NOMO-1 (cell line): Measurements from ENCODE around the gene ASB5.
A peak's percentile ranks its signal among the peaks of the same experiment; 100 is the strongest.
"Not testable (repeated sequence)": the region's sequence is repeated elsewhere in the genome, so short reads cannot be mapped to it uniquely, and the experiment has no call there.

Experiments
- DNase-seq, 2 experiments: peaks; one replicate each; lab custom pipeline; 2025; ENCODE audit not compliant: unreplicated experiment in 2 of 2; lab: John Stamatoyannopoulos, UW

Gene ASB5

DNA sequence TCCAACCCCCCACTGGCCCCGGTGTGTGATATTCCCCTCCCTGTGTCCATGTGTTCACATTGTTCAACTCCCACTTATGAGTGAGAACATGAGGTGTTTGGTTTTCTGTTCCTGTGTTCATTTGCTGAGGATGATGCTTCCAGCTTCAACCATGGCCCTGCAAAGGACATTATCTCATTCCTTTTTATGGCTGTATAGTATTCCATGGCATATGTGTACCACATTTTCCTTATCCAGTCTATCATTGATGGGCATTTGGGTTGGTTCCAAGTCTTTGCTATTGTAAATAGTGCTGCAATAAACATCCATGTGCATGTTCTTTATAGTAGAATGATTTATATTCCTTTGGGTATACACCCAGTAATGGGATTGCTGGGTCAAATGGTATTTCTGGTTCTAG lies 10.5 kb upstream of the ASB5 start:
- not testable (repeated sequence) for DNase-seq

DNA sequence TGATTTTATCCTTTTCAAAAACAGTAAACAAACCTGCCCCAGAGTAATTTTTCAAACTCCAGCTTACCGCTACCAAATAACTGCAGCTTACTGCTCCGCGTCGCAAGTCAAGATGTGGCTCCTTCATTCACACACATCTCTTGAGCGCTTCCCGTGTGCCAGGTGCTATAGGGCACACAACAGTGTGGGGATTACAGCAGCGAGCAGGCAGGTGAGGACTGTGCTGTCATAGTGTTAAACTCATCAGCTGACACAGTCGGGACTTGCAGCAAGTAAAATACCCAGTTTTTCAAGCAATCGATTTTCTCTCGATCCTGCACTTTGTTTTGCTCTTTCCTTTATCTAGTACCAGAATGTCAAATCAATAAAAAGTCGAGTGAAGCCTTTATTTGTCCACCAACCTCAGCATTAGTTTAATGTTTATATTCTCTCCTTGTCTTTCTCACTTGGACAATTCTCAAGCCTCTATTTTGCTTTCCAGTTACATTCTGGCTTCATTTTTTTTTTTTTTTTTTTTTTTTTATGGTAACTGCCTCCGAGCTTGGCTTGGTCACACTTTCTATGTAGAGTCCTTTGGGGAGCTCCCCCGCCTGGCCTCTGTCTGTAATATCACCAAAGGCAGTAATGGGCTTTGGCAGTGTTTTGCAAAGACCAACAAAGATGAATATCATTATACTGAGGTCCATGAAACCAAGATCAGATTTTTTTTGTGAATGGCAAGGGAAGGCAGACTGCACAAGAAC lies 8.3 kb upstream of the ASB5 start:
- DNase-seq = peak in 1 of 2 experiments; percentile 1

- DNase-seq = no peak
Observed at GRCh38 chr4:176276710-176277109, 7.7 kb upstream of the ASB5 start.

GRCh38 chr4:176274441-176274840 lies 5.4 kb upstream of the ASB5 start:
- DNase-seq = no peak

- DNase-seq = no peak
Observed at GRCh38 chr4:176273736-176274135, 4.7 kb upstream of the ASB5 start.

DNA sequence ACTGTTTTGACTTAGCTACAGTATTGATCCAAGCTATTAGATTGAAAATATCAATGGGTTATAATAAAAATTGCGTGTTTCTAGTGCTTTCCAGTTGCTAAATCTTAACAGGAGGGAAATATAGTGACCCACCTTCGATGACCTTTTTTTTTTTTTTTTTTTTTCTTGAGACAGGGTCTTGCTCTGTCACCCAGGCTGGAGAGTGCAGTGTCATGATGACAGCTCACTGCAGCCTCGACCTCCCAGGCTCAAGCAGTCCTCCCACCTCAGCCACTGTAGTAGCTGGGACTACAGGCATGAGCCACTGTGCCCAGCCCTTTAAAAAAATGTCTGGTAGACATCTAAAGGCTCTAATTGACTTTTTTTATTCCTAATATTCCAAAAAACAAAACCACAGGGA lies 3.8 kb upstream of the ASB5 start:
- no peak for DNase-seq

- DNase-seq = no peak
Observed at GRCh38 chr4:176271749-176272148, 2.7 kb upstream of the ASB5 start.

DNA sequence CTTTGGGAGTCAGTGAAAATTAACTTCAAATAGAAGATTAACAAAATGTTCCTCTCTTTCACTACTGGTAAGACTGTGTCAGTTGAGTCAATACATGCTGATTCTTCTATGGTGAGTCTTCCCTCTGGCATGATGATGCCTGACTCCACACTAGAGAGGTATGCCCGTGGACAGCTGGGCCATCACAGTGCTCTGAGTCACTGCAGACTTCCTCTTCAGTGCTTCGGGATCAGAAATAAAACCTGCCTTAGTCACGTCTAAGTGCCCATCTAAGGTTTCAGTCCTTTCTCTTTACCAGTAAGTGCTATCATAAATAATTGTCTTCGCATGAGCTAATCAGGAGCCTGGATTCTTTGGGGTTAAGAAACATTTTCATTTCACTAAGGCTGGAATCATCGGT lies 1.6 kb upstream of the ASB5 start:
- DNase-seq = no peak

DNA sequence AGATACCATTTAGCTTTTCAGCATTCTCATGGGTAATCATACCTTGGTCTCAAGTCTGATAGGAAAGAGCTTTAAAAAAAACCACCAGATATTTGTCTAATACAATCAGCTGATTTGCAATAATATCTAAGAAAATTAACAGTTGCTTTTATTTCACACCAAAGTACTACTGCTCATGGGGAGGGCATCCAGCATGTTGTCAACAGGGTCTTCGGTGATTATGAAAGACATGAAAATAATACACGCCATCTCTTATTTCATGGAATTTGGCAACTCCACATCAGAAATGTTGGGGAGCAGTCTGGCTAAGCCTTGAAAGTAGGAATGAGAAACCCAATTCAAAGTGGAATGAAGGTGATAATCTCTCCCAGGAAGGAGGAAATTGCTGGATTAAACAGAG lies 3.0 kb downstream of the ASB5 start:
- DNase-seq = no peak

- no peak for DNase-seq
Observed at GRCh38 chr4:176262243-176262642, 6.8 kb downstream of the ASB5 start.

- no peak for DNase-seq
Observed at GRCh38 chr4:176261481-176261880, 7.5 kb downstream of the ASB5 start.

GRCh38 chr4:176261018-176261417 lies 8.0 kb downstream of the ASB5 start:
- DNase-seq = no peak

GRCh38 chr4:176259330-176260090 lies 9.5 kb downstream of the ASB5 start:
- no peak for DNase-seq

GRCh38 chr4:176258135-176258534 lies 10.9 kb downstream of the ASB5 start:
- no peak for DNase-seq

DNA sequence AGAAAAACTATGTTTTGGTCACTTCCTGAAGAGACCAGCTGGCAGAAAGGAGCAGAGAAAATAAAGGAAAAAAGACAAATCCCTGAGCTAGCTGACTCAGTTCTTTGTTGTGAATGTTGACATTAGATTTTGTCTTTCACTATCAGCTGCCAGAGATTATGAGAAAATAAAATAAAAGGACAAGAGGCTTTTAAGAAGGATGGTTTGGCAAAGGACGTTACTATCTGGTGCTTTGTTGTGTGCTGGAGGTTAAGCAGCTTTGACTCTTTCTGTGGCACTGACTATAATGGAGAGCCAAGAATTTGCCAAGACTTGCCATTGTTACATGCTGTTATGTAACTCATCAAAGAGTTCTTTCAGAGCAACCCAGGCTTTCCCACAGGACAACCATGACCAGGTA lies 12.1 kb downstream of the ASB5 start:
- DNase-seq = no peak

DNA sequence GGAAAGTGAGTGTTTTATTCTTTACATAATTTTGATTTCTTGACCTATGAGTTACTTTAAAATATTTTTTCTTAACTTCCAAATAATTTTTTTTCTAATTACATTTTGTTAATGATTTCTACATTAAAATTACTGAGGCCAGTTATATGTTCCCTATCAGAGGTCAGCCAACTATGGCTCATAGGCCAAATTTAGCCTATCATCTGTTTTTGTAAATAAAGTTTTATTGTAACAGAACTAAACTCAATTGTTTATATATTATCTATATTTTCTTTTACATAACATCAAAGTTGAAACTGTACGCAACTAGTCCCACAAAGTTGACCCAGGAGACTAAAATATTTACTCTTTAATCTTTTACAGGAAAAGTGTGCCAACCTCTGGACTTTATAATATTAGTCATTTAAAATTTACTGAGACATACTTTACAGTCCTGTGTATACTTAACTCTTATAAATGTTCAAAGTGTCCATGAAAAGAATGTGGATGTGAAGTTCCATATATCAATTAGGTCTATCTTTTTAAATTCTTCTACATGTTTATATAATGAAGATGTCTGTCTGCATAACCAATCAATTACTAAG lies 26.2 kb downstream of the ASB5 start:
- DNase-seq = no peak

- DNase-seq = no peak
Observed at GRCh38 chr4:176241703-176242102, 27.3 kb downstream of the ASB5 start.

DNA sequence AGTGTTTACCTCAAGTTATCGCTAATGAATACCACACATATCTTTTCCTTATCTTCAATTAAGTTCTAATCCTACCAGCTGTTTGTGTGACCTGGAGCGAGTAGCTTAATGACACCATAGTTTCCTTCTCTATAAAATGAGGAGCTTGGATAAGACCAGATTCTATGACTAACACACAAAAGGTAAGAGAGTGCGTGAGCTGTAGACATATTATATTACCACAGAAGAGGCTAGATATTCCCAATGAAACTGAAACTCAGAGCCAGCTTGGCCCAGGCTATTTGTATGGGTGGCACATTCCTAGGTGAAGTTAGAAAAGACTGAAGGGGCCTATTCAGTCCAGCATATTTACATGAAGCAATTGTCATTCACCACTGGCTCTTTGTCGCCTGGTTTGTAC lies 30.2 kb downstream of the ASB5 start:
- DNase-seq = no peak

- DNase-seq = no peak
Observed at GRCh38 chr4:176238157-176238610, 30.8 kb downstream of the ASB5 start.

GRCh38 chr4:176236946-176237345 lies 32.1 kb downstream of the ASB5 start:
- DNase-seq = no peak

DNA sequence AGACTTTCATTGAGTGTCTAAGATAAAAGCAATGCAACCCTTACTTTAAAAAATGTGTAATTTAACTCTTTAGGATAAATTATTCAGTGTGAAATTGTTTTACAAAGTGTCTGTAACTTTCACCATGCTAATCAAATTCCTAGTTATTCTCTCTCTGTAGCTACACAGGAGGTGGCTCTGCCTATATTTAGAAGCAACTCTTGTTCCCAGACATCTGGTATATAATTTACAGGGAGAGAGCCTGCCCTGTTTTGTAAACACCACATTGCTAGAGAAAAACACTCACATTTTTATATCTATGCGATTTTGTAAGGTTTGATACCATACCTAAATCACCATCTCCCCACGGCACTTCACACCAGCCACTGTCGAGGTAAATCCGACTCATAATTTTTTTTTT lies 38.2 kb downstream of the ASB5 start:
- DNase-seq = no peak

DNA sequence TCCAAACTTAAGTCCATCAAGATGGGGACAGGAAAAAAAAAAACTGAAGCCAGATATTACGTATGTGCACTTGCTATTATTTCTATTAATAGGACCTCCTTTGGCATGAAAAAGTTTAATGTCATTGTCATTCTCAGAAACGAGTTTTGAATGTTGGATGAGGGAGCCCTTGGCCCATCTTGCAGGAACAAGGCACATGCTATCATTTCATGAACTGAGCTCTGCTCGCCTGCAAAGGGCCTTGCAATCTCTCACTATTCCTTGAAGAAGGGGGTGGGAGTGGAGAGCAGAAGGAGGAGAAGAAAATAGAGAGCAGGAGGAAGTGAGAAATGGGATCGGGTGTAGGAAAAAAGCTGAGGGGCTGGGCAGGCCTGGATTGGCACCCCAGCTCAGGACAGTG lies 39.4 kb downstream of the ASB5 start:
- DNase-seq = no peak
